ENCODE data around the gene DDX31. TPM values are rescaled to one million over a fixed set of nuclear protein-coding genes. Genes with fewer than 3 reads are reported as not detected.

The DDX31 gene
- total and polyA plus RNA-seq, 9 of the 15 experiments (the other 6 are each of a cell fraction or from before 2014, with no cell fraction given), result 11.9 to 24.6 (median 22.2) TPM

DNA sequence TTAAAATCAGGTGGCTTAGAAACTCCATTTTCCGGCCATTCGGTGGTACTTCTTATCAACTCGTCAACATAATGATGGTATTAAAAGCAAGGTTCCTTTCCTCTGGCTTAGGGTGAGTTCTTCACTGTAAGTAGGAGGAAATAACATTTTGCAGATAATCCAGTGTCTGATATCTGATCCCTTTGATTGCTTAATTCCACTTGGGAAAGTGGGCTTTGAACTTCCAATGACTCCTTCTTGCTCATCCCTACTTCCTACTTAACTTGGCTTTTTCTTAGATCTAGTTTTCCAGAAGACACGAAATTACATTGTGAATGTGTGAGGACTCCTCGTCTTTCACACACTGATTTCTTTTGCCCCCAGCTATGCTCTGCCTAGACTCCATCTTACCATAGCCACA, 31.5 kb downstream of the DDX31 start:
- intact Hi-C loops (cut with micrococcal nuclease), result no loop called here
- no peak overlapping the region for H2AFZ ChIP-seq (ENCODE audit: low read depth, low read length)
- no peaks in the 10 kb centered on the region for H4K20me1 ChIP-seq (replicated peaks; ENCODE audit: control insufficient read depth, insufficient read depth, low read length)
- H3K9me1 ChIP-seq (ENCODE audit: control insufficient read depth, insufficient read depth, low read length), result no peaks in the 10 kb centered on the region
- BruUV-seq (replicated peaks), result no TSS peak
- H3K36me3 ChIP-seq (ENCODE audit: control insufficient read depth, insufficient read depth, low read length), result peaks cover 80% of the 10 kb centered on the region; the same call in 2 of the 3 replicates
- no peaks in the 10 kb centered on the region for H3K4me1 ChIP-seq (replicated peaks in 1 of 2; ENCODE audit: control insufficient read depth in 2 of 2, insufficient read depth in 2 of 2, low read length in 2 of 2)
- no peak overlapping the region for H3K9ac ChIP-seq (ENCODE audit: insufficient read depth in 1 of 2, low read depth in 2 of 2, low read length in 2 of 2)
- ATAC-seq, result no peak
- DNase-seq (ENCODE audit: extremely low read depth in 1 of 4, low spot score in 3 of 4), result no peak
- in situ Hi-C loops (cut with MboI), result no loop called here
- no peak overlapping the region for H3K4me2 ChIP-seq (ENCODE audit: insufficient read depth, low read length)
- H3K27me3 ChIP-seq (ENCODE audit: control insufficient read depth in 2 of 2, insufficient read depth in 2 of 2, low read length in 2 of 2), result no peaks in the 10 kb centered on the region
- CTCF ChIA-PET (ENCODE audit: low intra/inter-chr PET ratio), result no interaction called here
- H3K4me3 ChIP-seq, result no peak overlapping the region
- POLR2A ChIA-PET, result no interaction called here
- TF ChIP-seq PTRF (tag; IDR thresholded peaks at IDR 0.05), result no peak
- TF ChIP-seq, protein P1, sequence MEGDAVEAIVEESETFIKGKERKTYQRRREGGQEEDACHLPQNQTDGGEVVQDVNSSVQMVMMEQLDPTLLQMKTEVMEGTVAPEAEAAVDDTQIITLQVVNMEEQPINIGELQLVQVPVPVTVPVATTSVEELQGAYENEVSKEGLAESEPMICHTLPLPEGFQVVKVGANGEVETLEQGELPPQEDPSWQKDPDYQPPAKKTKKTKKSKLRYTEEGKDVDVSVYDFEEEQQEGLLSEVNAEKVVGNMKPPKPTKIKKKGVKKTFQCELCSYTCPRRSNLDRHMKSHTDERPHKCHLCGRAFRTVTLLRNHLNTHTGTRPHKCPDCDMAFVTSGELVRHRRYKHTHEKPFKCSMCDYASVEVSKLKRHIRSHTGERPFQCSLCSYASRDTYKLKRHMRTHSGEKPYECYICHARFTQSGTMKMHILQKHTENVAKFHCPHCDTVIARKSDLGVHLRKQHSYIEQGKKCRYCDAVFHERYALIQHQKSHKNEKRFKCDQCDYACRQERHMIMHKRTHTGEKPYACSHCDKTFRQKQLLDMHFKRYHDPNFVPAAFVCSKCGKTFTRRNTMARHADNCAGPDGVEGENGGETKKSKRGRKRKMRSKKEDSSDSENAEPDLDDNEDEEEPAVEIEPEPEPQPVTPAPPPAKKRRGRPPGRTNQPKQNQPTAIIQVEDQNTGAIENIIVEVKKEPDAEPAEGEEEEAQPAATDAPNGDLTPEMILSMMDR (IDR thresholded peaks at IDR 0.05 in 2 of 3, conservative IDR thresholded peaks at IDR 0.05 in 1 of 3; ENCODE audit: insufficient read depth in 2 of 3, low read depth in 1 of 3, low read length in 3 of 3), result no peak
- no peak for TF ChIP-seq CC2D1A (IDR thresholded peaks at IDR 0.05)
- TF ChIP-seq, protein P2, sequence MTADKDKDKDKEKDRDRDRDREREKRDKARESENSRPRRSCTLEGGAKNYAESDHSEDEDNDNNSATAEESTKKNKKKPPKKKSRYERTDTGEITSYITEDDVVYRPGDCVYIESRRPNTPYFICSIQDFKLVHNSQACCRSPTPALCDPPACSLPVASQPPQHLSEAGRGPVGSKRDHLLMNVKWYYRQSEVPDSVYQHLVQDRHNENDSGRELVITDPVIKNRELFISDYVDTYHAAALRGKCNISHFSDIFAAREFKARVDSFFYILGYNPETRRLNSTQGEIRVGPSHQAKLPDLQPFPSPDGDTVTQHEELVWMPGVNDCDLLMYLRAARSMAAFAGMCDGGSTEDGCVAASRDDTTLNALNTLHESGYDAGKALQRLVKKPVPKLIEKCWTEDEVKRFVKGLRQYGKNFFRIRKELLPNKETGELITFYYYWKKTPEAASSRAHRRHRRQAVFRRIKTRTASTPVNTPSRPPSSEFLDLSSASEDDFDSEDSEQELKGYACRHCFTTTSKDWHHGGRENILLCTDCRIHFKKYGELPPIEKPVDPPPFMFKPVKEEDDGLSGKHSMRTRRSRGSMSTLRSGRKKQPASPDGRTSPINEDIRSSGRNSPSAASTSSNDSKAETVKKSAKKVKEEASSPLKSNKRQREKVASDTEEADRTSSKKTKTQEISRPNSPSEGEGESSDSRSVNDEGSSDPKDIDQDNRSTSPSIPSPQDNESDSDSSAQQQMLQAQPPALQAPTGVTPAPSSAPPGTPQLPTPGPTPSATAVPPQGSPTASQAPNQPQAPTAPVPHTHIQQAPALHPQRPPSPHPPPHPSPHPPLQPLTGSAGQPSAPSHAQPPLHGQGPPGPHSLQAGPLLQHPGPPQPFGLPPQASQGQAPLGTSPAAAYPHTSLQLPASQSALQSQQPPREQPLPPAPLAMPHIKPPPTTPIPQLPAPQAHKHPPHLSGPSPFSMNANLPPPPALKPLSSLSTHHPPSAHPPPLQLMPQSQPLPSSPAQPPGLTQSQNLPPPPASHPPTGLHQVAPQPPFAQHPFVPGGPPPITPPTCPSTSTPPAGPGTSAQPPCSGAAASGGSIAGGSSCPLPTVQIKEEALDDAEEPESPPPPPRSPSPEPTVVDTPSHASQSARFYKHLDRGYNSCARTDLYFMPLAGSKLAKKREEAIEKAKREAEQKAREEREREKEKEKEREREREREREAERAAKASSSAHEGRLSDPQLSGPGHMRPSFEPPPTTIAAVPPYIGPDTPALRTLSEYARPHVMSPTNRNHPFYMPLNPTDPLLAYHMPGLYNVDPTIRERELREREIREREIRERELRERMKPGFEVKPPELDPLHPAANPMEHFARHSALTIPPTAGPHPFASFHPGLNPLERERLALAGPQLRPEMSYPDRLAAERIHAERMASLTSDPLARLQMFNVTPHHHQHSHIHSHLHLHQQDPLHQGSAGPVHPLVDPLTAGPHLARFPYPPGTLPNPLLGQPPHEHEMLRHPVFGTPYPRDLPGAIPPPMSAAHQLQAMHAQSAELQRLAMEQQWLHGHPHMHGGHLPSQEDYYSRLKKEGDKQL (CRISPR knock-in tag; IDR thresholded peaks at IDR 0.05; ENCODE audit: borderline replicate concordance), result no peak
- TF ChIP-seq, protein P3, sequence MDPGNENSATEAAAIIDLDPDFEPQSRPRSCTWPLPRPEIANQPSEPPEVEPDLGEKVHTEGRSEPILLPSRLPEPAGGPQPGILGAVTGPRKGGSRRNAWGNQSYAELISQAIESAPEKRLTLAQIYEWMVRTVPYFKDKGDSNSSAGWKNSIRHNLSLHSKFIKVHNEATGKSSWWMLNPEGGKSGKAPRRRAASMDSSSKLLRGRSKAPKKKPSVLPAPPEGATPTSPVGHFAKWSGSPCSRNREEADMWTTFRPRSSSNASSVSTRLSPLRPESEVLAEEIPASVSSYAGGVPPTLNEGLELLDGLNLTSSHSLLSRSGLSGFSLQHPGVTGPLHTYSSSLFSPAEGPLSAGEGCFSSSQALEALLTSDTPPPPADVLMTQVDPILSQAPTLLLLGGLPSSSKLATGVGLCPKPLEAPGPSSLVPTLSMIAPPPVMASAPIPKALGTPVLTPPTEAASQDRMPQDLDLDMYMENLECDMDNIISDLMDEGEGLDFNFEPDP (CRISPR knock-in tag; IDR thresholded peaks at IDR 0.05), result no peak
- TF ChIP-seq, protein P4, sequence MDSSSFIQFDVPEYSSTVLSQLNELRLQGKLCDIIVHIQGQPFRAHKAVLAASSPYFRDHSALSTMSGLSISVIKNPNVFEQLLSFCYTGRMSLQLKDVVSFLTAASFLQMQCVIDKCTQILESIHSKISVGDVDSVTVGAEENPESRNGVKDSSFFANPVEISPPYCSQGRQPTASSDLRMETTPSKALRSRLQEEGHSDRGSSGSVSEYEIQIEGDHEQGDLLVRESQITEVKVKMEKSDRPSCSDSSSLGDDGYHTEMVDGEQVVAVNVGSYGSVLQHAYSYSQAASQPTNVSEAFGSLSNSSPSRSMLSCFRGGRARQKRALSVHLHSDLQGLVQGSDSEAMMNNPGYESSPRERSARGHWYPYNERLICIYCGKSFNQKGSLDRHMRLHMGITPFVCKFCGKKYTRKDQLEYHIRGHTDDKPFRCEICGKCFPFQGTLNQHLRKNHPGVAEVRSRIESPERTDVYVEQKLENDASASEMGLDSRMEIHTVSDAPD (CRISPR knock-in tag; IDR thresholded peaks at IDR 0.05), result no peak
- no peak for TF ChIP-seq IFI16 (CRISPR knock-in tag; IDR thresholded peaks at IDR 0.05)
- no peak for TF ChIP-seq BRF1 (IDR thresholded peaks at IDR 0.05; ENCODE audit: borderline replicate concordance, extremely low read depth, insufficient read length)
- H3K79me2 ChIP-seq (ENCODE audit: control insufficient read depth, insufficient read depth, low read length), result no peaks in the 10 kb centered on the region
- no peaks in the 10 kb centered on the region for H3K9me3 ChIP-seq (replicated peaks; ENCODE audit: control insufficient read depth, insufficient read depth, low read depth, low read length)
- H3K27ac ChIP-seq (ENCODE audit: extremely low read depth, low read depth, low read length), result no peak overlapping the region
- 82% methylated on average over 5 of the region's 5 CpGs for WGBS (ENCODE audit: insufficient coverage, low coverage, missing lambda C conversion rate)
- FAIRE-seq, result no peak
